ENCODE measurements around the gene BRD4. TPM values are rescaled to one million over a fixed set of nuclear protein-coding genes. Genes with fewer than 3 reads are reported as not detected.

BRD4 gene
- total and polyA plus RNA-seq, 8 donors, result 16.9 to 53.3 (median 39.9) TPM

GRCh38 chr19:15279326-15279904 lies 52.9 kb downstream of the BRD4 start:
- ATAC-seq (no peak), FAIRE-seq (no peak), DNase-seq (no peak)
- peaks cover 38 to 71% (median 40%) of the 10 kb centered on the region in 3 donors for H3K4me1 ChIP-seq
- 89 to 93% methylated on average over 4 of the region's 4 CpGs for WGBS, 2 donors
- no peaks in the 10 kb centered on the region for H3K36me3 ChIP-seq
- no peaks in the 10 kb centered on the region for H3K9me3 ChIP-seq
- no peak overlapping the region for H3K4me3 ChIP-seq
- intact Hi-C loops (cut with DNase I), result loop anchor here in 1 of 3 donors (10.0 kb wide), 1 partner anchor 45 kb away; no protein-coding TSS in a partner anchor
- H3K27ac ChIP-seq, result peak overlapping the region in 2 of 4 donors; percentile 15 to 73
- H3K27me3 ChIP-seq, result no peaks in the 10 kb centered on the region
- TF ChIP-seq CTCF (IDR thresholded peaks at IDR 0.05), result no peak

- peaks cover 17 to 50% (median 39%) of the 10 kb centered on the region in 3 donors for H3K4me1 ChIP-seq
- 70 to 71% methylated on average over 11 of the region's 11 CpGs for WGBS, 2 donors
These were observed 55.6 kb downstream of the BRD4 start for GRCh38 chr19:15276620-15277215.

GRCh38 chr19:15274477-15274876 lies 57.9 kb downstream of the BRD4 start:
- no peak for FAIRE-seq
- no peaks in the 10 kb centered on the region for H3K27me3 ChIP-seq
- no peak for TF ChIP-seq CTCF (IDR thresholded peaks at IDR 0.05)
- peak in 1 of 6 donors; percentile 12 for DNase-seq
- intact Hi-C loops (cut with DNase I), result loop anchor here in 1 of 3 donors (10.0 kb wide), 1 partner anchor 50 kb away; no protein-coding TSS in a partner anchor
- H3K36me3 ChIP-seq, result peaks cover 0 to 8% (median 7%) of the 10 kb centered on the region in 3 donors
- no peak overlapping the region for H3K4me3 ChIP-seq
- H3K27ac ChIP-seq, result no peak overlapping the region
- peak in 1 of 4 donors; percentile 32 for ATAC-seq
- H3K4me1 ChIP-seq, result peaks cover 0 to 37% (median 18%) of the 10 kb centered on the region in 3 donors
- H3K9me3 ChIP-seq, result no peaks in the 10 kb centered on the region
- 71 to 87% methylated on average over 4 of the region's 4 CpGs for WGBS, 2 donors

More at GRCh38 chr19:15276620-15277215, 55.6 kb downstream of the BRD4 start:
- H3K27ac ChIP-seq, result no peak overlapping the region
- TF ChIP-seq CTCF (IDR thresholded peaks at IDR 0.05), result no peak
- no peak overlapping the region for H3K4me3 ChIP-seq
- FAIRE-seq (no peak), DNase-seq (no peak), ATAC-seq (no peak)
- peaks cover 0 to 7% (median 0%) of the 10 kb centered on the region in 3 donors for H3K36me3 ChIP-seq
- intact Hi-C loops (cut with DNase I), result loop anchor here in 1 of 3 donors (10.0 kb wide), 1 partner anchor 48 kb away; no protein-coding TSS in a partner anchor
- H3K27me3 ChIP-seq, result no peaks in the 10 kb centered on the region
- no peaks in the 10 kb centered on the region for H3K9me3 ChIP-seq

- intact Hi-C loops (cut with DNase I), result loop anchor here in 2 of 3 donors (10.0 kb wide), 3 partner anchors 45 to 285 kb away; no protein-coding TSS in a partner anchor
- ATAC-seq (no peak), DNase-seq (no peak), FAIRE-seq (no peak)
- H3K27me3 ChIP-seq, result no peaks in the 10 kb centered on the region
- no peak for TF ChIP-seq CTCF (IDR thresholded peaks at IDR 0.05)
- H3K36me3 ChIP-seq, result peaks cover 0 to 9% (median 8%) of the 10 kb centered on the region in 3 donors
- H3K9me3 ChIP-seq, result no peaks in the 10 kb centered on the region
- H3K27ac ChIP-seq, result no peak overlapping the region
- WGBS, 2 donors, result 69% methylated on average over 6 of the region's 6 CpGs
- no peak overlapping the region for H3K4me3 ChIP-seq
- peaks cover 31 to 60% (median 52%) of the 10 kb centered on the region in 3 donors for H3K4me1 ChIP-seq
These were observed 62.5 kb downstream of the BRD4 start for GRCh38 chr19:15269806-15270205.
